Neuronal stem cell (in vitro differentiated cells): ENCODE data around the gene CCDC127. TPM values are rescaled to one million over a fixed set of nuclear protein-coding genes. Genes with fewer than 3 reads are reported as not detected.
"Not testable (repeated sequence)": the region's sequence is repeated elsewhere in the genome, so short reads cannot be mapped to it uniquely, and the experiment has no call there.

Experiments used
- DNase-seq: peaks from one replicate; pipeline ENCODE4 v3.0.0-alpha.2; 2013; ENCODE audit warnings: low spot score
- H2AFZ ChIP-seq: one replicate; pipeline ENCODE4 v1.6.1; 2013; ENCODE audit warnings: mild to moderate bottlenecking, low read length, inconsistent platforms
- H2AK5ac ChIP-seq: 2 replicates; pipeline ENCODE4 v1.6.1; 2013; ENCODE audit warnings: low read depth, mild to moderate bottlenecking, inconsistent platforms, low read length, moderate library complexity, mixed read lengths
- H2BK120ac ChIP-seq: 2 replicates; pipeline ENCODE4 v1.6.1; 2013; ENCODE audit warnings: low read depth, mild to moderate bottlenecking, inconsistent platforms, low read length, moderate library complexity, mixed read lengths
- H2BK12ac ChIP-seq: one replicate; pipeline ENCODE4 v1.6.1; 2013; ENCODE audit warnings: low read length, inconsistent platforms
- H2BK15ac ChIP-seq: 2 replicates; pipeline ENCODE4 v1.6.1; 2013; ENCODE audit warnings: mild to moderate bottlenecking, low read length, inconsistent platforms, mixed read lengths
- H2BK5ac ChIP-seq: one replicate; pipeline ENCODE4 v1.6.1; 2013; ENCODE audit warnings: inconsistent platforms, mild to moderate bottlenecking, low read length, moderate library complexity
- H3K14ac ChIP-seq: one replicate; pipeline ENCODE4 v1.6.1; 2013; ENCODE audit warnings: low read length, inconsistent platforms
- H3K18ac ChIP-seq: 2 replicates; pipeline ENCODE4 v1.6.1; 2013; ENCODE audit warnings: low read length, inconsistent platforms
- H3K23ac ChIP-seq: 2 replicates; pipeline ENCODE4 v1.6.1; 2013; ENCODE audit warnings: low read depth, mild to moderate bottlenecking, mixed read lengths, low read length, inconsistent platforms; ENCODE audit not compliant: poor library complexity
- H3K27ac ChIP-seq: replicated peaks from 3 replicates; pipeline ENCODE4 v1.5.1; 2013; ENCODE audit warnings: low read length, inconsistent platforms
- H3K27me3 ChIP-seq, 3 experiments: 2 replicates each; pipeline ENCODE4 v1.6.1; 2013; ENCODE audit warnings: low read length in 3 of 3, mild to moderate bottlenecking in 2 of 3, inconsistent platforms in 1 of 3, low read depth in 1 of 3, mixed read lengths in 1 of 3, moderate library complexity in 1 of 3; ENCODE audit not compliant: control insufficient read depth in 3 of 3, insufficient read depth in 3 of 3
- H3K36me3 ChIP-seq, 2 donors: replicated peaks in 1 of 2; 2 replicates each; pipeline ENCODE4 v1.6.1; 2013; ENCODE audit warnings: low read length in 2 of 2; ENCODE audit not compliant: control insufficient read depth in 2 of 2, insufficient read depth in 2 of 2
- H3K4ac ChIP-seq: 2 replicates; pipeline ENCODE4 v1.6.1; 2013; ENCODE audit warnings: inconsistent platforms, mild to moderate bottlenecking, low read length, moderate library complexity
- H3K4me1 ChIP-seq, 2 donors: 1 replicate in 1 of 2; 2 replicates in 1 of 2; pipeline ENCODE4 v1.6.1; 2013; ENCODE audit warnings: low read length in 2 of 2, low read depth in 1 of 2; ENCODE audit not compliant: control insufficient read depth in 2 of 2, insufficient read depth in 1 of 2
- H3K4me2 ChIP-seq: one replicate; pipeline ENCODE4 v1.6.1; 2013; ENCODE audit warnings: mild to moderate bottlenecking, low read length, inconsistent platforms; ENCODE audit not compliant: insufficient read depth, poor library complexity, severe bottlenecking
- H3K4me3 ChIP-seq, 2 donors: 2 replicates each; pipeline ENCODE4 v1.5.1; 2013; ENCODE audit warnings: low read length in 2 of 2, mild to moderate bottlenecking in 2 of 2, inconsistent platforms in 1 of 2, moderate library complexity in 1 of 2
- H3K79me1 ChIP-seq: one replicate; pipeline ENCODE4 v1.6.1; 2013; ENCODE audit warnings: low read depth, mild to moderate bottlenecking, inconsistent platforms, low read length, moderate library complexity
- H3K9ac ChIP-seq: one replicate; pipeline ENCODE4 v1.6.1; 2013; ENCODE audit warnings: mild to moderate bottlenecking, low read depth, low read length, inconsistent platforms; ENCODE audit not compliant: poor library complexity
- H3K9me3 ChIP-seq, 2 donors: replicated peaks in 1 of 2; 2 replicates each; pipeline versions ENCODE3 to v1.6.1; 2013; ENCODE audit warnings: low read length in 2 of 2, mild to moderate bottlenecking in 2 of 2, inconsistent platforms in 1 of 2, low read depth in 1 of 2, mixed read lengths in 1 of 2, moderate library complexity in 1 of 2; ENCODE audit not compliant: control insufficient read depth in 2 of 2, insufficient read depth in 1 of 2
- H4K8ac ChIP-seq: one replicate; pipeline ENCODE4 v1.6.1; 2013; ENCODE audit warnings: low read depth, mild to moderate bottlenecking, inconsistent platforms, low read length, moderate library complexity
- H4K91ac ChIP-seq: one replicate; pipeline ENCODE4 v1.6.1; 2013; ENCODE audit warnings: low read length, low read depth, mild to moderate bottlenecking, inconsistent platforms; ENCODE audit not compliant: poor library complexity
- WGBS, 2 donors: extraction: QIAGEN DNeasy Blood & Tissue Kit; methylation state at CpG; one replicate each; pipeline ENCODE4 v1.1.7; 2013; ENCODE audit warnings: missing lambda C conversion rate in 2 of 2, mixed read lengths in 1 of 2; ENCODE audit not compliant: insufficient read length in 2 of 2, insufficient replicate concordance in 1 of 2; ENCODE audit errors: extremely low coverage in 2 of 2; 5-methylcytosine and 5-hydroxymethylcytosine counted together
- polyA plus RNA-seq, 2 experiments: library from polyadenylated mRNA; stranded (reverse); fragments of 200-250 nt; gene quantifications; one replicate each; pipeline ENCODE4 v1.2.3, GENCODE V29; 2013

CCDC127 gene, protein sequence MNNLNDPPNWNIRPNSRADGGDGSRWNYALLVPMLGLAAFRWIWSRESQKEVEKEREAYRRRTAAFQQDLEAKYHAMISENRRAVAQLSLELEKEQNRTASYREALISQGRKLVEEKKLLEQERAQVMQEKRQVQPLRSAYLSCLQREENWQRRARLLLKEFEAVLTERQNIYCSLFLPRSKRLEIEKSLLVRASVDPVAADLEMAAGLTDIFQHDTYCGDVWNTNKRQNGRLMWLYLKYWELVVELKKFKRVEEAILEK
- 5.2 TPM for polyA plus RNA-seq (2013, experiment 1 of 2)
- polyA plus RNA-seq (2013, experiment 2 of 2): 5.1 TPM

- Histone ChIP-seq H2BK5ac (peak within 1 kb of the TSS; percentile 61), H2AK5ac (peak within 1 kb of the TSS; percentile 24), H3K4me3 (peak within 1 kb of the TSS; percentile 86 to 97), H3K36me3 (peaks cover 8 to 27% of the 10 kb centered on the region in 2 donors), H3K4me2 (peak within 1 kb of the TSS; percentile 72), H2AFZ (peak within 1 kb of the TSS; percentile 93), H3K23ac (peak within 1 kb of the TSS; percentile 65), H3K9ac (peak within 1 kb of the TSS; percentile 81), H3K27ac (peak within 1 kb of the TSS; percentile 79), H3K18ac (peak within 1 kb of the TSS; percentile 90)
- not testable (repeated sequence) for H2BK120ac ChIP-seq, H4K91ac ChIP-seq, H3K79me1 ChIP-seq, H3K4me1 ChIP-seq, H2BK15ac ChIP-seq, H3K27me3 ChIP-seq, H3K14ac ChIP-seq, H3K9me3 ChIP-seq, H3K4ac ChIP-seq, H2BK12ac ChIP-seq, H4K8ac ChIP-seq
- WGBS, 2 donors: no CpG with 5 or more reads among the region's 75 CpGs
- DNase-seq: peak; percentile 98
Measured at GRCh38 chr5:217494-218456, at the start of gene CCDC127, which contains the start of gene SDHA. Gene CCDC127, minus strand, starts transcription at chr5:218153. Its CDS starts 1,304 bp downstream, at chr5:216849. Gene SDHA, plus strand, starts transcription at chr5:218320. Its CDS starts 36 bp downstream, at chr5:218356.

GRCh38 chr5:267716-268115, 49.8 kb upstream of the CCDC127 start:
- Histone ChIP-seq H4K91ac (no peak overlapping the region), H2AFZ (no peak overlapping the region), H4K8ac (no peak overlapping the region), H3K4ac (no peak overlapping the region), H3K14ac (no peak overlapping the region), H3K79me1 (no peaks in the 10 kb centered on the region), H3K4me2 (no peak overlapping the region), H3K18ac (no peak overlapping the region), H2BK5ac (no peak overlapping the region), H3K4me3 (no peak overlapping the region), H3K27me3 (no peaks in the 10 kb centered on the region), H3K27ac (no peak overlapping the region), H3K9ac (no peak overlapping the region), H3K9me3 (no peaks in the 10 kb centered on the region), H2BK12ac (no peak overlapping the region), H3K4me1 (peaks cover 0 to 3% of the 10 kb centered on the region in 2 donors), H2BK120ac (no peak overlapping the region), H3K23ac (no peak overlapping the region), H2BK15ac (no peak overlapping the region), H3K36me3 (peaks cover 11 to 27% of the 10 kb centered on the region in 2 donors), H2AK5ac (no peak overlapping the region)
- WGBS, 2 donors: no CpG with 5 or more reads among the region's 1 CpG
- DNase-seq: no peak

DNA sequence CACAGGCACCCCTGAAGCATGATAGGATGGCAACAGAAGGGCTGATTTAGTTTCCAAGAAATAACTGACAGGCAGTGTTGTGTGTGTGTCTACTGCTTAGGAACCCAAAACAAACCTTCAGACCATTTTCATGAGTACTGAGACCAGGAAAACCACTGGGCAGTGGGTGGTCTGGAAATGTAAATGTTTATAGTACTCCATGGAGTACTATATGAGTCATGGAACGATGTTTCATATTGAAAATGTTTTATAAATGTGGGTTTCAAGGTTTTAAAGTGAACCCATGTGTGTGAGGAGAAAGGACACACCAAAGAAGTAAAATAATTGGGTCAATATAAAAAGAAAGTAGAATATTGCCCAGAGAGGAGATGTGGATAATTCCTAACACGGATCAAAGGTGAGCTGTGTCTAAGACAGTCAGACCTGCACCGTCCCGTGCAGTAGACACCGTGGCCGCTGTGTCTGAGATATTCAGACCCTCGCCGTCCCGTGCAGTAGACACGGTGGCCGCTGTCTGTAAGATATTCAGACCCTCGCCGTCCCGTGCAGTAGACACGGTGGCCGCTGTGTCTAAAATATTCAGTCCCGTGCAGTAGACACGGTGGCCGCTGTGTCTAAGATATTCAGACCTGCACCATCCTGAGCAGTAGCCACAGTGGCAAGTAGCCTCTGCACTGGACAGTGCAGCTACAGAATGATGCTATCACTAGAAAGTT, 48.5 kb upstream of the CCDC127 start:
- H3K18ac ChIP-seq, H3K23ac ChIP-seq, H2BK12ac ChIP-seq, H4K91ac ChIP-seq, H3K14ac ChIP-seq, DNase-seq, H3K4me2 ChIP-seq, H2BK5ac ChIP-seq, H2AFZ ChIP-seq, H2BK120ac ChIP-seq, H3K27ac ChIP-seq, H2AK5ac ChIP-seq, H3K4me1 ChIP-seq, H4K8ac ChIP-seq, H2BK15ac ChIP-seq, H3K27me3 ChIP-seq, H3K79me1 ChIP-seq, H3K4ac ChIP-seq, H3K4me3 ChIP-seq, H3K9ac ChIP-seq, H3K9me3 ChIP-seq: not testable (repeated sequence)
- peaks cover 14 to 30% of the 10 kb centered on the region in 2 donors for H3K36me3 ChIP-seq
- WGBS, 2 donors: no CpG with 5 or more reads among the region's 19 CpGs
